ENCODE data around the gene UBE4B. TPM values are rescaled to one million over a fixed set of nuclear protein-coding genes. Genes with fewer than 3 reads are reported as not detected.

Gene UBE4B
- total RNA-seq, 3 donors from 2014 or later = 40.7 to 66.2 (median 41.4) TPM

DNA sequence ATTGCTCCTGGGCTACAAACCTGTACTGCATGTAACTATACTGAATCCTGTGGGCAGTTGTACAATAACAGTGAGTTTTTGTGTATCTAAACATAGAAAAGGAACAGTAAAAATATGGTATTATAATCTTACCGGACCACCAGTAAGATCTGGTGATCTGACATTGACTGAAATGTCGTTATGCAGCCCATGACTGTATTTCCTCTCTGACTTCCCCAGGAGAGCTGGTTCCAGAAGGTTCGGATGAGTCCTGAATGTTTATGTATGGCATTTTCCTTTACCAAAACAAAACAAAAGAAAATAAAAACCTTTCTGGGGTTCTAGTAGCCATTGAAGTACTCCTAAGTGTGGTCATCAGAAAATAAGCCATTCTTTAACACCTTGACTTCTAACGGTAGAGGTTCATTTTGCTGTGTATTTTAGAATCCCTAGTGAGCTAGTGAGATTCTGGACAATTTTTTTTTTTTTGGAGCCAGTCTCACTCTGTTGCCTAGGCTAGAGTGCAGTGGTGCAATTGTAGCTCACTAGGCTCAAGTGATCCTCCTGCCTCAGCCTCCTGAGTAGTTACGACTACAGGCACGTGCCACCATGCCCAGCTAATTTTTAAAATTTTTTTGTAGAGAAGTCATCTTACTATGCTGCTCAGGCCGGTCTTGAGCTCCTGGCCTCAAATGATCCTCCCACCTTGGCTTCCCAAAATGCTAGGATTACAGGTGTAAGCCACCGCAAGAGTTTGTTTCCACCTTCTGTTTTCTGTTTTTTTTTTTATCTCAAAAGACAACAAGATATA is 27.7 kb downstream of the UBE4B start:
- no peaks in the 10 kb centered on the region for H3K9me3 ChIP-seq
- no peak for DNase-seq
- no peaks in the 10 kb centered on the region for H3K36me3 ChIP-seq (ENCODE audit: low read depth)
- H3K4me3 ChIP-seq = no peak overlapping the region
- TF ChIP-seq, protein P1, sequence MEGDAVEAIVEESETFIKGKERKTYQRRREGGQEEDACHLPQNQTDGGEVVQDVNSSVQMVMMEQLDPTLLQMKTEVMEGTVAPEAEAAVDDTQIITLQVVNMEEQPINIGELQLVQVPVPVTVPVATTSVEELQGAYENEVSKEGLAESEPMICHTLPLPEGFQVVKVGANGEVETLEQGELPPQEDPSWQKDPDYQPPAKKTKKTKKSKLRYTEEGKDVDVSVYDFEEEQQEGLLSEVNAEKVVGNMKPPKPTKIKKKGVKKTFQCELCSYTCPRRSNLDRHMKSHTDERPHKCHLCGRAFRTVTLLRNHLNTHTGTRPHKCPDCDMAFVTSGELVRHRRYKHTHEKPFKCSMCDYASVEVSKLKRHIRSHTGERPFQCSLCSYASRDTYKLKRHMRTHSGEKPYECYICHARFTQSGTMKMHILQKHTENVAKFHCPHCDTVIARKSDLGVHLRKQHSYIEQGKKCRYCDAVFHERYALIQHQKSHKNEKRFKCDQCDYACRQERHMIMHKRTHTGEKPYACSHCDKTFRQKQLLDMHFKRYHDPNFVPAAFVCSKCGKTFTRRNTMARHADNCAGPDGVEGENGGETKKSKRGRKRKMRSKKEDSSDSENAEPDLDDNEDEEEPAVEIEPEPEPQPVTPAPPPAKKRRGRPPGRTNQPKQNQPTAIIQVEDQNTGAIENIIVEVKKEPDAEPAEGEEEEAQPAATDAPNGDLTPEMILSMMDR (IDR thresholded peaks at IDR 0.05) = no peak
- intact Hi-C loops (cut with DNase I, micrococcal nuclease) = no loop called here
- H3K4me1 ChIP-seq (ENCODE audit: low read depth) = peaks cover 3% of the 10 kb centered on the region
- no peak for ATAC-seq

DNA sequence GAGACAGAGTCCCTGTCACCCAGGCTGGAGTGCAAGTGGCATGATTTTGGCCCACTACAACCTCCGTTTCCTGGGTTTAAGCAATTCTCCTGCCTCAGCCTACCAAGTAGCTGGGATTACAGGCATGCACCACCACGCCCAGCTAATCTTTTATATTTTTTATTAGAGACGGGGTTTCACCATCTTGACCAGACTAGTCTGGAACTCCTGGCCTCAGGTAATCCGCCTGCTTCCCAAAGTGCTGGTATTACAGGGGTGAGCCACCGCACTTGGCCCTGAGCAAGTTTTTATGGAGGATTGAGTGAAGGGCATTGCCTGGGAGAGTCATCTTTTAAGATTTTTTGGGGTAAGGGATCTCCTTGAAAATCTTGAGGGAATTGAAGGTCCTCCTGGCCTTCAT is 28.5 kb downstream of the UBE4B start:
- TF ChIP-seq, protein P1 (IDR thresholded peaks at IDR 0.05) = no peak
- DNase-seq = no peak
- intact Hi-C loops (cut with DNase I, micrococcal nuclease) = no loop called here

DNA sequence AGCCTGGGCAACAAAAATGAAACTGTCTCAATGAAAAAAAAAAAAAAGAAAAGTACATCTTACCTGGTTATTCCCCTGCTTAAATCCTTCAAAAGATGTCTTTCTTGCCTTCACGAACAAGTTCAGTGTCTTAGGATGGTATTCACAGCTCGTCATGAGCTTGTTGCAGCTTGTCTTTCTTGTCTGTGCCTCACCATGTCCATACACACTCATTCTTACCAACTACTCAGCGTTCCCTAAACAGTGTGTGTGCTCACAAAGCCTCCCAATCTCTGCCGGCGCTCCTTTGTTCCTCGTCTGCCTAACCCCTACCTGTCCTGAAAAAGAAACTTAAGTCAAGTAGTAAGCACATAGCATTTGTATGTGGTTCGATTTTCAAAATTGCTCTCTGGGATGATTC is 31.1 kb downstream of the UBE4B start:
- TF ChIP-seq, protein P1 (IDR thresholded peaks at IDR 0.05) = no peak
- DNase-seq (no peak), ATAC-seq (no peak)
- intact Hi-C loops (cut with DNase I, micrococcal nuclease) = no loop called here
- no peaks in the 10 kb centered on the region for H3K36me3 ChIP-seq (ENCODE audit: low read depth)
- no peaks in the 10 kb centered on the region for H3K9me3 ChIP-seq
- H3K4me3 ChIP-seq = no peak overlapping the region
- no peaks in the 10 kb centered on the region for H3K4me1 ChIP-seq (ENCODE audit: low read depth)

More for the DNA sequence above, 28.5 kb downstream of the UBE4B start:
- H3K4me3 ChIP-seq = no peak overlapping the region
- H3K9me3 ChIP-seq = no peaks in the 10 kb centered on the region
- no peaks in the 10 kb centered on the region for H3K36me3 ChIP-seq (ENCODE audit: low read depth)
- H3K4me1 ChIP-seq (ENCODE audit: low read depth) = peaks cover 3% of the 10 kb centered on the region
- ATAC-seq = no peak

DNA sequence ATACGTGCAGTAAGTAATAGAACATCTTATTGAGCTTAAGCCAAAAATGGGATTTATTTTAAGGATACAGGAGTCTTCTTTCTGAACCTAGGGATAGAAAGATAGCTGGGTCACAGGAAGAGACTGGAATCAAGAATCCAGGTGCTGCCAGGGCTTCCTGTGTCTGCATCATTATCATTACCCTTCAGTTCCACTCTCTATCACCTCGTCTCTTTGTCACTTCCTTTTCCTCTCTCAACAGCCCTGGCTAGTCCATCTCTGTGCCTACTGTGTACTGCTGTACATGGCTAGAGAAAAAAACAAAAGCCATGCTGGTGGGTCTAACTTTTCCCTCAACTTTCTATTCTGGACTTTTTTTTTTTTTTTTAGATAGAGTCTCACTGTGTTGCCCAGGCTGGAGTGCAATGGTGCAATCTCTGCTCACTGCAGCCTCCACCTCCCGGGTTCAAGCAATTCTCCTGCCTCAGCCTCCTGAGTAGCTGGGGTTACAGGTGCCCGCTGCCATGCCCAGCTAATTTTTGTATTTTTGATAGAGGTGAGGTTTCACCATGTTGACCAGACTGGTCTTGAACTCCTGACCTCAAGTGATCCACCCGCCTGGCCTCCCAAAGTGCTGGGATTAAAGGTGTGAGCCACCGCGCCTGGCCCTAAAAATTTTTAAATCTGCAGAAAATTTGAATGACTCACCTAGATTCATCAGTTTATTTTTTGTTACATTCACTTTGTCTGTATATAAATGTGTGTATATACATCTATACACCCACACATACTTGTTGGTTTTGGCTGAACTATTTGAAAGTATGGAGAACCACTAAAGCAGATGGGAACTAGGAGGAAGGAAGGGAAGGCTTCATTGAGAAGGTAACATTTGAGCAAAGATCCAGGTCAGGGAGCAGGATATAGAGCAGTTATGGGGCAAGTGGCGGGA is 31.9 kb downstream of the UBE4B start:
- intact Hi-C loops (cut with DNase I, micrococcal nuclease) = no loop called here
- H3K36me3 ChIP-seq (ENCODE audit: low read depth) = no peaks in the 10 kb centered on the region
- H3K4me3 ChIP-seq = no peak overlapping the region
- DNase-seq (no peak), ATAC-seq (no peak)
- TF ChIP-seq, protein P1 (IDR thresholded peaks at IDR 0.05) = no peak
- no peaks in the 10 kb centered on the region for H3K4me1 ChIP-seq (ENCODE audit: low read depth)
- H3K9me3 ChIP-seq = no peaks in the 10 kb centered on the region

DNA sequence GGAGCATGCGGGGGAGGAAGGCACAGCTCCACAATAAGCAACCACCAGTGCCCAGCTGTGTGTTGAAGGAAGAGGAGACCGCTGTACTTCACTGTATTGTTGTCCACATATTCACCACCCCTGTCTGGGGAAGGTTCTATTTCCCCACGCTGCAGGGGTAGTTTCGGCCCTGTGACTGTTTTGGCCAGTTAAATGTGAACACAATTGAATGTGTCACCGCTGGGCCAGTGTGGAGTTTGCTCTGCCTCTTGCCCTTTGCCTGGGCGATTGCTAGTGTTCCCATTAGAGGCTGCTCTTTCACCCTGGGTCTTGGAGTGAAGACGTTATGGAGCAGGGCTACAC is 32.6 kb downstream of the UBE4B start:
- H3K9me3 ChIP-seq = no peaks in the 10 kb centered on the region
- ATAC-seq = no peak

More for the DNA sequence above, 32.6 kb downstream of the UBE4B start:
- TF ChIP-seq, protein P1 (IDR thresholded peaks at IDR 0.05) = no peak
- Histone ChIP-seq H3K36me3 (ENCODE audit: low read depth) (no peaks in the 10 kb centered on the region), H3K4me3 (no peak overlapping the region), H3K4me1 (ENCODE audit: low read depth) (no peaks in the 10 kb centered on the region)
- no peak for DNase-seq
- intact Hi-C loops (cut with DNase I, micrococcal nuclease) = no loop called here
